Inflammatory macrophage treated with lipopolysaccharide for 4 hours (primary cell): ENCODE measurements around the gene C2orf92.
A peak's percentile ranks its signal among the peaks of the same experiment; 100 is the strongest.
"Not testable (repeated sequence)": the region's sequence is repeated elsewhere in the genome, so short reads cannot be mapped to it uniquely, and the experiment has no call there.

Experiments used
- DNase-seq: peaks from one replicate; pipeline ENCODE4 v3.0.0-alpha.2; 2020

Gene C2orf92

GRCh38 chr2:97669448-97669847, at the start of gene C2orf92:
Gene C2orf92, plus strand, starts transcription at chr2:97669713. Its CDS starts 76 bp downstream, at chr2:97669789.
- DNase-seq: no peak

- DNase-seq: not testable (repeated sequence)
Observed at GRCh38 chr2:97620492-97620891, 49.0 kb upstream of the C2orf92 start.

DNA sequence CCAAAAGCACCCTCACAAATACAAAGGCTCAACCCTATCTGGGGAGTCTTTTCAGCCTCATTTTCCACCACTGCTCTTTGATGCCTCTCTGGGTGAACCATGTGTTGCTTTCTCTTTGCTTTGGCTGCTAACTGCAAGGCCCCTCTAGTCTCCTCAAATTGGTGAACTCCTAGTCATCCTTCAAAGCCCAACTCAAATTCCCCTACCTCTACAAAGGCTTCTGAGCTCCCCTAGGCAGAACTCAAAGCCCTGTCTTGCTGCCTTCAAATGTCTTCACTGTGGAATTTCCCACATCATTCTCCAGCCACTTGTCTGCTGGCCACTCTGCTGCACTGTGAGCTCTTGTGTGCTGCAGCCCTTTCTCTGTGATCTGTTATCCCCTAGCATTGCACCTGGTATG, 46.5 kb upstream of the C2orf92 start:
- not testable (repeated sequence) for DNase-seq

DNA sequence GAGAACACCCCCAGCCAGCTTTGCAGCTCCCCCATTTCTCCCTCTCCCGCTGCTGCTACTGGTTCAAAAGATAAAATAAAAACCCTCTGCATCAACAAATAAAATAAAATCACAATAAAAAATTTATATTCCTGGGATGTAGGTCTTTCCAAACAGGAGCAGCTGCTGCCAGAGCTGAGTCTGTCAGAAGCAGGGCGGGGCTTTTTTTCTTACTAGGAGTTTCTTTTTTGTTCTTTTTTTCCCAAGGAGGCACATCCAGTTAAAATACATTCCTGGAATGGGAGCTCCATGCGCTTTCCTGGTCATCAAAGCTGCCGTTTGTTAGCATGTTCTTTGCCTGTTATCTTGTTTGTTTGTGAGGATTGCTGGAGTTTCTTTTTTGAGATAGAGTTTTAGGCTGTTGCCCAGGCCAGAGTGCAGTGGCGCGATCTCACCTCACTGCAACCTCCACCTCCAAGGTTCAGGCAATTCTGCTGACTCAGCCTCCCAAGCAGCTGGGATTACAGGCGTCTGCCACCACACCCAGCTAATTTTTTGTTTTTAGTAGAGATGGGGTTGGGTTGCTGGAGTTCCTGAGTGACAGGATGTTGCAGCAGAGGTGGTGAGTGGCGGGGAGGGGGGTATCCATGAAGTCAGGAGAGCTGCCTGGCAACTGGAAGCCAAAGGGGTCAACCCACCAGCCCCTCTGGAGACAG, 44.0 kb upstream of the C2orf92 start:
- not testable (repeated sequence) for DNase-seq

- DNase-seq: not testable (repeated sequence)
Observed at GRCh38 chr2:97626049-97626430, 43.5 kb upstream of the C2orf92 start.

DNA sequence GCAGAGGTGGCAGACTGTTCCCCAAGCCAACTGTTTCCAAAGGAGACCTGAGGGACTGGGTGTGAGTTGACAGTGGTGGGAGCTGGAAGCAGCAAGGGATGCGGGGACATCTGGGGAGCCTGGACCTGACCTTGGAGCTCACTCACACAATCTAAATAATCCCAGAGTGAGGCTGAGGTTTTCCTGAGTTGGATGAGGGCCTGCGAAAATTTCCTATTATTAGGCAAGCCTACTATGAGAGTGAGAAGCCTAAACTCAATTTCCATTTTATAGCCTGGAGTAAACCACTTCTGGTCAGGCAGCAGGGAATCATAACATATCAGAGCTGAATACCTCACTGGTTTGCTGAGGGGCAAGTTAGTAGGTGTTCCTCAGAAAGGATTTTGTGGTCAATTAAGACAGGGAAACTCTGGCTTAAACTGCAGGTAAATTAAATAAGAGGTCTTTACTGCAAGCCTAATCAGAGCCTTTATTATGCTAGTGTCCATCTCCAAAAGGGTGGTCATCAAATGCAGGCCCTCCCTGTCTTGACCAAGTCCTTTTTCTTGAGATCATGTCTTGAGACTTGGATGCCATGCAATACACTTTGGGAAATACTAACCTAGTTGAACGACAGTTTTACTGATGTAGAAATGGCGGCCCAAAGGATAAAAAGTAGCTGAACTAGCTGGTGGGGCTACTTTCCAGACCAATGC, 25.3 kb upstream of the C2orf92 start:
- no peak for DNase-seq

GRCh38 chr2:97645112-97645694, 24.3 kb upstream of the C2orf92 start:
- peak; percentile 63 for DNase-seq

GRCh38 chr2:97645695-97646629, 23.6 kb upstream of the C2orf92 start, which contains the start of gene COX5B:
Gene COX5B, plus strand, starts transcription at chr2:97646062. Its CDS starts 25 bp downstream, at chr2:97646087.
- DNase-seq: peak; percentile 99

DNA sequence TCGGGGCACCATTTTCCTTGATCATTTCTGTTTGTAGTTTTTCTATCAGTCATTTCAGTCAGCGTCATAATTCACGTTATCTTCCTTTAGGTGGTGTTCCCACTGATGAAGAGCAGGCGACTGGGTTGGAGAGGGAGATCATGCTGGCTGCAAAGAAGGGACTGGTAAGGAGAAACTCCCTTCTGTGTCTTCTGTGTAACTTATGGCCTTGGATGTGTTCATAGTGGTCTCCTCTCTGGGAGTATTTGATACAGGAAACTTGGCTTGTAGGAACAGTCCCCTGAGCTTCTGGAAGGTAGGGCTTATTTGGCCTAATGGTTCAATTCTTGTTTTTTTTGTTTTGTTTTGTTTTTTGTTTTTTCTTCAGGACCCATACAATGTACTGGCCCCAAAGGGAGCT, 22.5 kb upstream of the C2orf92 start:
- DNase-seq: no peak

GRCh38 chr2:97651114-97651513, 18.4 kb upstream of the C2orf92 start:
- no peak for DNase-seq

- peak; percentile 35 for DNase-seq
Observed at GRCh38 chr2:97653473-97653872, 16.0 kb upstream of the C2orf92 start.

GRCh38 chr2:97653874-97654273, 15.6 kb upstream of the C2orf92 start:
- no peak for DNase-seq

GRCh38 chr2:97654309-97654708, 15.2 kb upstream of the C2orf92 start:
- DNase-seq: peak; percentile 30

DNA sequence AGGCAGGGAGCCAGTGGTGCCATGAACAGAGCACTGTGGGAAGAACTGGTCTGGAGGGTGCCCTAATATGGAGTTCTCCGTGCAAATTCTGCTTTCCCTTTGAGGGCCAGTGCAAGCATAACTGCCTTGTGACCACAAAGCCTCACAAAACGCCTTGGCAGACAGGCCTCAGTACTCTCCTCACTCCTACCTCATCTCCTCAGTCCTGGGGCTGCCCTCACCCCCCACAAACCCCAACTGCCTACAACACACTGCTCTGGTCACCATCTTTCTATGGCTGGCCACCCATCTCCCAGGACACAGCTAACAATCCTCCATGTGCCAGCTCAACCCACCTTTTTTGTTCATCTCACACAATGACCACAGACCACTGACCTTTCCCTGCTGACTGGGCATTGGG, 14.7 kb upstream of the C2orf92 start:
- no peak for DNase-seq

- DNase-seq: no peak
Observed at GRCh38 chr2:97656129-97656755, 13.3 kb upstream of the C2orf92 start.

DNA sequence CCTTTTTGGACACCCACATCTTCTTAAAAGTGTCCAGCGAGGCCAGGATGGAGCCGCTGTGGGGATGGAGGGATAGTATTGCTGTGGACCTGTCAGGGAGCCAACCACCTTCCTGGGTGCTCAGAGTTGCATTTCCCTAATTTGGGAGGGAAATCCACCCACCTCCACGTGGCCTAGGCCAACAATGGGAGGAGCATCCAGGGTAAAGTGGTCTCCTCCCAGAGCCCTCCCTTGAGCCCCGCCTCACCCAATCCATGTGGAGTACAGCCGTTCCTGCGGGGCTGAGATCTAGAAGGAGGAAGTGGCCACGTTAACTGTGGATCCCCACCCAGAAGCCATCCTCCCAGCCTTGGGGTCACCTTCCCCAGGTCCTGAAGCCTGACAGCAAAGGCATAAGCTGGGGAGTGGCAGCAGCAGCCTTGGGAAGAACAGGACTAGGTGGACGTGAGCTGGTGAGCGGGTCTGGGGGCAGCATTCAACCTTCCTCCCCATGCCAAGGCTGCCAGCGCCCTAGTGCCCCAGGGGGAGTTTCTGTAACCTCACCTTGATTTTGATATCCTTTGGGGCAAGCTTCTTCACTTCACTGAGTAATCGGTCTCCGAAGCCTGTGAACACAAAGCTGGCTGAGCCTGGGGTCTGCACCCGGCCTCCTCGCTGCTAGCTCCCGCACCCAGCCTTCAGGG, 12.5 kb upstream of the C2orf92 start:
- no peak for DNase-seq

- no peak for DNase-seq
Observed at GRCh38 chr2:97657986-97658690, 11.4 kb upstream of the C2orf92 start.

GRCh38 chr2:97658691-97659157, 10.8 kb upstream of the C2orf92 start:
- no peak for DNase-seq

GRCh38 chr2:97659256-97660043, 10.1 kb upstream of the C2orf92 start:
- DNase-seq: no peak
